BLaER1 (cell line): Measurements from ENCODE around the gene PLIN1.

Experiments
- H3K27ac ChIP-seq: shearing (Covaris generic); formaldehyde crosslinking; 2 replicates; pipeline ENCODE4 v1.8.1; 2022
- H3K27me3 ChIP-seq: shearing (Covaris generic); formaldehyde crosslinking; 2 replicates; pipeline ENCODE4 v1.8.1; 2022
- H3K36me3 ChIP-seq: shearing (Covaris generic); formaldehyde crosslinking; 2 replicates; pipeline ENCODE4 v1.8.1; 2022
- H3K4me1 ChIP-seq: shearing (Covaris generic); formaldehyde crosslinking; 2 replicates; pipeline ENCODE4 v1.8.1; 2022
- H3K4me2 ChIP-seq: shearing (Covaris generic); formaldehyde crosslinking; 2 replicates; pipeline ENCODE4 v1.8.1; 2022
- H3K4me3 ChIP-seq: shearing (Covaris generic); formaldehyde crosslinking; 2 replicates; pipeline ENCODE4 v1.8.1; 2022
- H3K9ac ChIP-seq: shearing (Covaris generic); formaldehyde crosslinking; 2 replicates; pipeline ENCODE4 v1.8.1; 2022
- H3K9me3 ChIP-seq: shearing (Covaris generic); formaldehyde crosslinking; 2 replicates; pipeline ENCODE4 v1.8.1; 2022
- H4K20me1 ChIP-seq: shearing (Covaris generic); formaldehyde crosslinking; 2 replicates; pipeline ENCODE4 v1.8.1; 2022
- Cebpa-rat ChIP-seq: shearing (Covaris generic); IDR thresholded peaks from 2 replicates; pipeline ENCODE4 v1.8.1; 2022

The PLIN1 gene

GRCh38 chr15:89645680-89646079 lies 33.5 kb downstream of the PLIN1 start:
- Histone ChIP-seq H3K27me3 (no peaks in the 10 kb centered on the region), H3K36me3 (peaks cover 46% of the 10 kb centered on the region), H3K4me2 (no peak overlapping the region), H3K9ac (no peak overlapping the region), H3K27ac (no peak overlapping the region), H3K4me1 (no peaks in the 10 kb centered on the region), H3K9me3 (peaks cover 9% of the 10 kb centered on the region; the same call in 1 of the 2 replicates), H4K20me1 (no peaks in the 10 kb centered on the region), H3K4me3 (no peak overlapping the region)
- no peak for TF ChIP-seq Cebpa-rat

GRCh38 chr15:89642106-89642505 lies 37.1 kb downstream of the PLIN1 start:
- Histone ChIP-seq H3K9me3 (no peaks in the 10 kb centered on the region), H3K36me3 (peaks cover 16% of the 10 kb centered on the region; the same call in 1 of the 2 replicates), H4K20me1 (no peaks in the 10 kb centered on the region), H3K4me2 (no peak overlapping the region), H3K4me1 (no peaks in the 10 kb centered on the region), H3K9ac (no peak overlapping the region), H3K27me3 (no peaks in the 10 kb centered on the region), H3K27ac (no peak overlapping the region), H3K4me3 (no peak overlapping the region)
- no peak for TF ChIP-seq Cebpa-rat

- Histone ChIP-seq H3K4me3 (no peak overlapping the region), H3K4me2 (no peak overlapping the region), H3K9me3 (no peaks in the 10 kb centered on the region), H3K36me3 (peaks cover 16% of the 10 kb centered on the region; the same call in 1 of the 2 replicates), H3K4me1 (no peaks in the 10 kb centered on the region), H3K27ac (no peak overlapping the region), H4K20me1 (no peaks in the 10 kb centered on the region), H3K27me3 (no peaks in the 10 kb centered on the region), H3K9ac (no peak overlapping the region)
- no peak for TF ChIP-seq Cebpa-rat
Measured at GRCh38 chr15:89641053-89641452, 38.1 kb downstream of the PLIN1 start.

- Histone ChIP-seq H3K4me3 (no peak overlapping the region), H3K36me3 (peaks cover 16% of the 10 kb centered on the region; the same call in 1 of the 2 replicates), H4K20me1 (no peaks in the 10 kb centered on the region), H3K9ac (no peak overlapping the region), H3K27me3 (no peaks in the 10 kb centered on the region), H3K27ac (no peak overlapping the region), H3K4me2 (no peak overlapping the region), H3K9me3 (no peaks in the 10 kb centered on the region), H3K4me1 (no peaks in the 10 kb centered on the region)
- no peak for TF ChIP-seq Cebpa-rat
Measured at GRCh38 chr15:89640245-89640644, 38.9 kb downstream of the PLIN1 start.

DNA sequence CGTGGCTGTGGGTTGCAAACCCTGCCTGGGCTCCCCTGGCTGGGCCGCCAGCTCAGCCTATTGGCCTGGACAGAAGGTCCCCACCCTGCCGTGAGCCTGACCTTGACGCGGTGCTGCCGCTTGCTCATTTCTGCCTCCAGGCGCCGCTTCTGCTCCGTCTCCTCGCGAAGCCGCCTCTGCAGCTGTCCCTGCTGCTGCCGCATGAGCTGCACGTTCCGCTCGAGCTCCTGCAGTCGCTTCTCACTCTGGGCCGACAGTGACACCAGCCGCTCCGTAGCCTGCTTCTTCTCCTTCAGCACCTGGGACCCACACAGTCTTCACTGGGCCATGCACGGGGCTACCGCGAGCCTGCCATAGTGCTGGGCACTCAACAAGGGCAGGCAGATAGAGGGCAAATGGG lies 45.6 kb downstream of the PLIN1 start:
- no peak overlapping the region for H3K4me2 ChIP-seq
- peaks cover 2% of the 10 kb centered on the region for H3K4me1 ChIP-seq
- H3K27me3 ChIP-seq = no peaks in the 10 kb centered on the region
- no peak overlapping the region for H3K4me3 ChIP-seq
- no peak overlapping the region for H3K9ac ChIP-seq
- no peaks in the 10 kb centered on the region for H4K20me1 ChIP-seq
- no peak for TF ChIP-seq Cebpa-rat
- no peak overlapping the region for H3K27ac ChIP-seq
- peaks cover 36% of the 10 kb centered on the region for H3K9me3 ChIP-seq
- peaks cover 59% of the 10 kb centered on the region for H3K36me3 ChIP-seq

DNA sequence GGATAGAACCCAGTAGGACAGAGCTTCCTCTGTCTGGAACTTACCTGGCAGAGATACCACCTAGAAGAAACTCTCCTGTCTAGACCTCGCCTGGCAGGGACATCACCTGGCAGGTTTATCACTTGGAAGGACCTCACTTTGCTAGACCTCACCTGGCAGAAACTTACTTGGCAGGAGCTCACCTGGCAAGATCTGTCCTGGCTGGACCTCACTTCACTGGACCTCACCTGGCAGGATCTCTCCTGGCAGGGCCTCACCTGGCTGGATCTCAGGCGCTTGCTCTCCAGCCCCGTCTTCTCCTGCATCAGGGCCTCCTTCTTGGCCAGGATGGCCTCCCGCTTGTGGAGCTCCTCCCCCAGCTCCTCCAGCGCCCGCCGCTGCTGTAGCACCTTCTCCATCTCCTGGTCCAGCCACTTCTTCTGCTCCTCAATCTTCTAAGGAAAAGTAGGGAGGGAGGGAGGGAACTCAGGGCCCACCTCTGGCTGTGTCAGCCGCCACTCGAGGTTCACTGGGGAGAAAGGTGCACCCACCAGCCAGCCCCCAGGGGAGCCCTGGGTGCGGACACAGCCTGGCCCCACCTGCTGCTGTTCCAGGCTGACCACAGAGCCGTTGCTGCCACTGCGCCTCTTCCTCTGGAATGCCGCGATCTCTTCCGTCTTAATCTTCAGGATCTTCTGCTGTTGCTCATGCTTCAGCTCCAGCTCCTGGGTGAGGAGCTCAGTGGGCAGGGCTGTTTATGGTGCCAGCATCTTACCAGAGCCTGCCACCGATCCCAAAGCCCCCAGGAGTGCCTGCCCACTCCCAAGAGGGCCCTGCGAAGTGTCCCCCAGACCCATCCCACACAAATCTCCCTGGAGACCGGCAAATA lies 46.4 kb downstream of the PLIN1 start:
- Histone ChIP-seq H3K4me1 (peaks cover 10% of the 10 kb centered on the region), H3K27ac (no peak overlapping the region), H3K9me3 (peaks cover 36% of the 10 kb centered on the region), H3K4me3 (no peak overlapping the region), H3K9ac (no peak overlapping the region), H4K20me1 (no peaks in the 10 kb centered on the region), H3K36me3 (peaks cover 66% of the 10 kb centered on the region), H3K4me2 (no peak overlapping the region), H3K27me3 (no peaks in the 10 kb centered on the region)
- TF ChIP-seq Cebpa-rat = no peak

GRCh38 chr15:89631902-89632264 lies 47.3 kb downstream of the PLIN1 start:
- H3K9ac ChIP-seq = no peak overlapping the region
- H3K9me3 ChIP-seq = peaks cover 36% of the 10 kb centered on the region
- H3K4me1 ChIP-seq = peaks cover 19% of the 10 kb centered on the region
- H3K36me3 ChIP-seq = peaks cover 76% of the 10 kb centered on the region
- no peaks in the 10 kb centered on the region for H3K27me3 ChIP-seq
- no peak for TF ChIP-seq Cebpa-rat
- no peak overlapping the region for H3K27ac ChIP-seq
- H3K4me2 ChIP-seq = no peak overlapping the region
- H4K20me1 ChIP-seq = peaks cover 4% of the 10 kb centered on the region; the same call in 1 of the 2 replicates
- H3K4me3 ChIP-seq = no peak overlapping the region

DNA sequence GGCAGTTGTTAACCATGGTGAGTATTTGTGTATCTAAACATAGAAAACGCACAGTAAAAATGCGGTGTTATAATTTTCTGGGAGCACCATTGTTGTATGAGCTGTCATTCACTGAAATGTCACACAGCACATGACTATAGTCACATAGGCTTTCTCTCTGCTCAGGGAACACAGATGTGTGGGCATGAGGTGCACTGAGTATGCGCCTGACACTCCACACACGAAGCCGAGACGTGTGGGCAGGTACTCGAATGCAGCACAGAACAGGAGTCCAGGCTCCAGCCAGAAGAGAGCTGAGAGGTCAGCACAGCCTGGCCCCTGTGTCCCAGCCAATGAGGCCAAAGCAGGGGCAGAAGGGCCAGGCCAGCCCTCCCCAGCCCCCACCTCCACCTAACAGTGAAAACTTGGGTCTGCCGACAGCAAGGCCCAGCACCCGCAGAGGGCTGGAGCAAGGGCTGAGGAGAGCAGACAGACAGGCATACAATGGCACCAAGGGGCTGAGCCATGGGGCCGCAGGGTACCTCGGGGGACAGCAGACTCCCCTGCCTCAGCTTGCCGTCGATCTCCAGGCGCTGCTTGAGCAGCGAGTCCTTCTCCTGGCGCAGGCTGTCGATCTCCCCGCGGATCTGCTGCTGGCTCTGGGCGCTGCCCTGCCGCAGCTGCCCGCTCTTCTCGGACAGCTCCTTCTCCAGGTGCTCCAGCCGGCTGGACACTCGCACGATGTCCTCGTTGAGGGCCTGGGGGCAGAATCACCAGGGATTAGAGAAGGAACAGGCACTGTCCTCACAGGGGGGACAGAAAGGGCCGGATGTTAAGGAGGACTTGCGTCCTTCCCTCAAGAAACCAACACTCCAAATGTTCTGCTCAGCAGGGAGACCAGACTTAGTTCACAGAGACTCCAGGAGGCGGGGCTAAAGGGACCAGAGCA lies 47.9 kb downstream of the PLIN1 start:
- peaks cover 11% of the 10 kb centered on the region; the same call in 1 of the 2 replicates for H4K20me1 ChIP-seq
- H3K27me3 ChIP-seq = no peaks in the 10 kb centered on the region
- peaks cover 36% of the 10 kb centered on the region for H3K9me3 ChIP-seq
- peaks cover 25% of the 10 kb centered on the region for H3K4me1 ChIP-seq
- no peak for TF ChIP-seq Cebpa-rat
- no peak overlapping the region for H3K27ac ChIP-seq
- no peak overlapping the region for H3K4me2 ChIP-seq
- no peak overlapping the region for H3K9ac ChIP-seq
- H3K36me3 ChIP-seq = peaks cover 82% of the 10 kb centered on the region
- no peak overlapping the region for H3K4me3 ChIP-seq

- Histone ChIP-seq H3K9ac (no peak overlapping the region), H3K27ac (no peak overlapping the region), H3K9me3 (peaks cover 36% of the 10 kb centered on the region), H3K4me3 (no peak overlapping the region), H3K27me3 (no peaks in the 10 kb centered on the region), H3K4me2 (no peak overlapping the region), H4K20me1 (peaks cover 20% of the 10 kb centered on the region; the same call in 1 of the 2 replicates), H3K36me3 (peaks cover 92% of the 10 kb centered on the region), H3K4me1 (peaks cover 25% of the 10 kb centered on the region)
- no peak for TF ChIP-seq Cebpa-rat
Measured at GRCh38 chr15:89630260-89630659, 48.9 kb downstream of the PLIN1 start.

DNA sequence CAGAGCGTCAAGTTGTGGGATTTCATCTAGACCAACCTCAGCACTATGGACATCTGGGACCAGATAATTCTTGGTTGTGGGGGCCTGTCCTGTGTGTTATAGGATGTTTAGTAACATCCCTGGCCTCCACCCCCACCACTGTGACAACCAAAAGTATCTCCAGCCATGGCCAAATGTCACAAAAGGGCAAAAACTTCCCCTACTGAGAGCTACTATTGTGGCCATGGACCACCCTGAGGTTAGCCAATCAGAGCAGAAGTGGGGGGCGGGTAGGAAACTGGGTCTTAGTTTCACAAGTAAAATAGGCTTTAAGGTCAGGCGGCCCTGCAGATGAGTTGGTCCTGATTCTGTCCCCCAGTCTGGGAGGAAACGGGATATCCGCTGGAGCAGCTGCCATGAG lies 49.3 kb downstream of the PLIN1 start:
- no peak overlapping the region for H3K4me2 ChIP-seq
- TF ChIP-seq Cebpa-rat = no peak
- peaks cover 23% of the 10 kb centered on the region; the same call in 1 of the 2 replicates for H4K20me1 ChIP-seq
- H3K9ac ChIP-seq = no peak overlapping the region
- no peak overlapping the region for H3K27ac ChIP-seq
- H3K36me3 ChIP-seq = peaks cover 96% of the 10 kb centered on the region
- H3K4me3 ChIP-seq = no peak overlapping the region
- peaks cover 36% of the 10 kb centered on the region for H3K9me3 ChIP-seq
- H3K4me1 ChIP-seq = peaks cover 25% of the 10 kb centered on the region
- no peaks in the 10 kb centered on the region for H3K27me3 ChIP-seq
